Activated CD4-positive, alpha-beta T cell treated with anti-CD3 and anti-CD28 coated beads, Interleukin-2, amount 50 U/mL, for 48 hours (primary cell): ENCODE data around the gene SBK2.

Experiments used
- DNase-seq, 2 experiments: peaks; one replicate each; pipeline ENCODE4 v3.0.0-alpha.2; 2020

The SBK2 gene

DNA sequence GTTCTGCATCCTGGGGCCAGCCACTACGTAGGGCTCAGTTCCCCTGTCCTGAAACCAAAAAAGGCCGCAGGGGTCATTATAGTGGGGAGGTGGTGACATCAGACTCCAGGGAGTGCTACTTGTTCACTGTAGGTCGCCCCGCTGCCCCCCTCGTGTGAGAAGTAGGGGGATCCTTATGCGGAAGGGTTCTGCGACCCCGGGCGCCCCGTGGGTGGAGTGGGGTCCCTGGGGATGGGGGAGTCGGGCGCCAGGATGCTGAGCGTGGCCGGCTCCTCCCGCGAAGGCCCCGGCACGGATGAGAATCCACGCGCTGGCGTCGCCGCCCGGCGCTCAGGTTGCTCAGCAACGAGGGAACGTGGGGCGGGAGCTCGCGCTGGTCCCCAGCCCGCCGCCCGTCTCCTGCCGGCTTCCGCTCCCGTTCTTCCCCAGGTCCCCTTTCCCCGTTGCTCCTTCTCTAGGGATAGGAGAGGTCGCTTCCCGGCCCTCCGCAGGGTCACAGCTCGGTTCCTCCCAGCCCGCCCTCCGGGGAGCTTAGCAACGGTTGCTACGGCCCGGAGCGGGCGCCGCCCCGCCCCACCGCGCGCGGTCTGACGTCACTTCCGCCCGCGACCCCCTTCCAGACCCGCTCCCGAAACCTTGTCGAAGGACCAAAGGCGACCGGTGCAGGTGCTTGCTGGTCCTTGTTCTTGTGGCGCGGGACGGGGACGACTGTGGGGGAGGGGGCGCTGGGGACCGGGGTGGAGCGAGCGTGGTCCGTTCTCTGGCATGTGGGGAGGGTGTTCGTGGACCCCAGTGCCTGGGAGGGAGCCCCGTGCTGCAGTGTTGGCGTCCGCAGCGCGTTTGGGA, 52.1 kb downstream of the SBK2 start, which contains the start of gene NAT14:
TSS of gene NAT14 (plus strand) at position 596 of the 846 bp plus-strand sequence. CDS start 521 bp downstream, outside the sequence.
- DNase-seq, result peak; percentile 67 to 73

DNA sequence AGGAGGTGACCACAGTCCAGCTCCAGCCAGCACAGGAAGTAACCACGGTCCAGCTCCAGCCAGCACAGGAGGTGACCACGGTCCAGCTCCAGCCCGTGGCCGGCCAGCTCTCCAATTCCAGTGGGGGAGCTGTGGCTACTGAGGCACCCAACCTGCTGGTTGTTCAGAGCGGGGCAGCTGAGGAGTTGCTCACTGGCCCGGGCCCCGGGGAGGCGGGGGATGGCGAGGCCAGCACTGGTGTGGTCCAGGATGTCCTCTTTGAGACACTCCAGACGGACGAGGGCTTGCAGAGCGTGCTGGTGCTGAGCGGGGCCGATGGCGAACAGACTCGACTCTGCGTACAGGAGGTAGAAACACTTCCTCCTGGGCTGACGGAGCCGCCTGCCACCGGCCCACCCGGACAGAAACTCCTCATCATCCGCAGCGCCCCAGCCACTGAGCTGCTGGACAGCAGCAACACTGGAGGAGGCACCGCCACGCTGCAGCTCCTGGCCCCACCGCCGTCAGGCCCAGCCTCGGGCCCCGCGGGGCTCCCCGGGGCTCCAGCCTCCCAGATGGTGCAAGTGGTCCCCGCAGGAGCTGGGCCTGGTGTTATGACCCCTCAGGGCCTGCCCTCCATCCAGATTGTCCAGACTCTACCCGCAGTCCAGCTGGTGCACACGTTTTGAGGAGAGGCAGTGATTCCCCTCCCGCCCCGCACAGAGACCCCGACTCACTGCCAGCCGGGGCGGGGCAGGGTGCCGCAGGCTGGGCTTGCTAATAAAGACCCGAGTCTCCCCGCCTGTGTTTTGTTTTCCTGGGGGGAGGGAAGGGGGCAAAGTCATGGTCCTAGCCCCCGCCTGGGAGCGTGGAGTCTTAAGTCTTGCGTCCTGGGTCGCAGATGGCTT, 53.0 kb downstream of the SBK2 start:
- DNase-seq, result no peak

DNA sequence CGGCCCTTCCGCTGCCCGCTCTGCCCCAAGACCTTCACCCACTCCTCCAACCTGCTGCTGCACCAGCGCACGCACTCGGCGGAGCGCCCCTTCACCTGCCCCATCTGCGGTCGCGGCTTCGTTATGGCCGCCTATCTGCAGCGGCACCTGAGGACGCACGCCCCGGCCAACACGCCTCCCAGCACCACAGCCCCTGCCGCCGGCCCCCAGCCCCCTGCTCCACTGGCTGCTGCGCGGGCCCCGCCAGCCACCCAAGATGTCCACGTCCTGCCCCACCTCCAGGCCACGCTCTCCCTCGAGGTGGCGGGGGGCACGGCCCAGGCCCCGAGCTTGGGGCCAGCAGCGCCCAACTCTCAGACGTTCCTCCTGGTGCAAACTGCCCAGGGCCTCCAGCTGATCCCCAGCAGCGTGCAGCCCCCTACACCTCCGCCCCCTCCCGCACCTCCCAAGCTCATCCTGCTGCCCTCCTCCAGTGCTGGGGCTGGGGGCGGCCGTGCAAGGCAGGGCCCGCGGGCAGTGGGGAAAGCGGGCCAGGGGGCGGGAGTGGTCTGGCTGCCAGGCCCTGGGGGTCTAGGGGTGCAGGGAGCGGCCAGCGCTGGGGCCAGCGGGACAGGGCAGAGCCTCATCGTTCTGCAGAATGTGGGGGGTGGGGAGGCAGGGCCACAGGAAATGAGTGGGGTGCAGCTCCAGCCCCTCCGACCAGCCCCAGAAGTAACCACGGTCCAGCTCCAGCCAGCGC, 53.8 kb downstream of the SBK2 start:
- no peak for DNase-seq

DNA sequence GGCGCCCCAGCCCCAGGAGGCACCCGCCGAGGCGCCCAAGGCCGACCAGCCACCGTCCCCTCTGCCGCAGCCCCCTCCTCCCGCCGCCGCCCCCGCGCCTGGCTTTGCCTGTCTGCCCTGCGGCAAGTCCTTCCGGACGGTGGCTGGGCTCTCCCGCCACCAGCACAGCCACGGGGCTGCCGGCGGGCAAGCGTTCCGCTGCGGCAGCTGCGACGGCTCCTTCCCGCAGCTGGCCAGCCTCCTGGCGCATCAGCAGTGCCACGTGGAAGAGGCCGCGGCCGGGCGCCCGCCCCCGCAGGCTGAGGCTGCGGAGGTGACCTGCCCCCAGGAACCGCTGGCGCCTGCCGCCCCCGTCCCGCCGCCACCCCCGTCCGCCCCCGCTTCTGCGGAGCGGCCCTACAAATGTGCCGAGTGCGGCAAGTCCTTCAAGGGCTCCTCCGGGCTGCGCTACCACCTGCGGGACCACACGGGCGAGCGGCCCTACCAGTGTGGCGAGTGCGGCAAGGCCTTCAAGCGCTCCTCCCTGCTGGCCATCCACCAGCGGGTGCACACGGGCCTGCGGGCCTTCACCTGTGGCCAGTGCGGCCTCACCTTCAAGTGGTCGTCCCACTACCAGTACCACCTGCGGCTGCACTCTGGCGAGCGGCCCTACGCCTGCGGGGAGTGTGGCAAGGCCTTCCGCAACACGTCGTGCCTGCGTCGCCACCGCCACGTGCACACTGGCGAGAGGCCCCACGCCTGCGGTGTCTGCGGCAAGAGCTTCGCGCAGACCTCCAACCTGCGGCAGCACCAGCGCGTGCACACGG, 54.6 kb downstream of the SBK2 start:
- DNase-seq, result no peak

DNA sequence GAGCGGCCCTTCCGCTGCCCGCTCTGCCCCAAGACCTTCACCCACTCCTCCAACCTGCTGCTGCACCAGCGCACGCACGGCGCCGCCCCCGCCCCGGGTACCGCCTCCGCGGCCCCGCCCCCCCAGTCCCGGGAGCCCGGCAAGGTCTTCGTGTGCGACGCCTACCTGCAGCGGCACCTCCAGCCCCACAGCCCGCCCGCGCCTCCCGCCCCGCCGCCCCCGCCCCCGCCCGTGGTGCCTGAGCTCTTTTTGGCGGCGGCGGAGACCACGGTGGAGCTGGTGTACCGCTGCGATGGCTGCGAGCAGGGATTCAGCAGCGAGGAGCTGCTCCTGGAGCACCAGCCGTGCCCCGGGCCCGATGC, 55.2 kb downstream of the SBK2 start:
- DNase-seq, result no peak

DNA sequence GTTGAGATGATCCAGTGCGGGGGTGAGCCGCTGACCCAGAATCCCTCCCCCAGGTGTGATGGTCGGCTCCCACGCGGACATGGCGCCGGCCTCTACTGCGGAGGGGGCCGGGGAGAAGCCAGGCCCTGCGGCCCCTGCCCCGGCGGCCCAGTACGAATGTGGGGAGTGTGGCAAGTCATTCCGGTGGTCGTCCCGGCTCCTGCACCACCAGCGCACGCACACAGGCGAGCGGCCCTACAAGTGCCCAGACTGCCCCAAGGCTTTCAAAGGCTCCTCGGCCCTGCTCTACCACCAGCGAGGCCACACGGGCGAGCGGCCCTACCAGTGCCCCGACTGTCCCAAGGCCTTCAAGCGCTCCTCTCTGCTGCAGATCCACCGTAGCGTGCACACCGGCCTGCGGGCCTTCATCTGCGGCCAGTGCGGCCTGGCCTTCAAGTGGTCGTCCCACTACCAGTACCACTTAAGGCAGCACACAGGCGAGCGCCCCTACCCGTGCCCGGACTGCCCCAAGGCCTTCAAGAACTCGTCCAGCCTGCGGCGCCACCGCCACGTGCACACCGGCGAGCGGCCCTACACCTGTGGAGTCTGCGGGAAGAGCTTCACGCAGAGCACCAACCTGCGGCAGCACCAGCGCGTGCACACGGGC, 55.7 kb downstream of the SBK2 start:
- no peak for DNase-seq

DNA sequence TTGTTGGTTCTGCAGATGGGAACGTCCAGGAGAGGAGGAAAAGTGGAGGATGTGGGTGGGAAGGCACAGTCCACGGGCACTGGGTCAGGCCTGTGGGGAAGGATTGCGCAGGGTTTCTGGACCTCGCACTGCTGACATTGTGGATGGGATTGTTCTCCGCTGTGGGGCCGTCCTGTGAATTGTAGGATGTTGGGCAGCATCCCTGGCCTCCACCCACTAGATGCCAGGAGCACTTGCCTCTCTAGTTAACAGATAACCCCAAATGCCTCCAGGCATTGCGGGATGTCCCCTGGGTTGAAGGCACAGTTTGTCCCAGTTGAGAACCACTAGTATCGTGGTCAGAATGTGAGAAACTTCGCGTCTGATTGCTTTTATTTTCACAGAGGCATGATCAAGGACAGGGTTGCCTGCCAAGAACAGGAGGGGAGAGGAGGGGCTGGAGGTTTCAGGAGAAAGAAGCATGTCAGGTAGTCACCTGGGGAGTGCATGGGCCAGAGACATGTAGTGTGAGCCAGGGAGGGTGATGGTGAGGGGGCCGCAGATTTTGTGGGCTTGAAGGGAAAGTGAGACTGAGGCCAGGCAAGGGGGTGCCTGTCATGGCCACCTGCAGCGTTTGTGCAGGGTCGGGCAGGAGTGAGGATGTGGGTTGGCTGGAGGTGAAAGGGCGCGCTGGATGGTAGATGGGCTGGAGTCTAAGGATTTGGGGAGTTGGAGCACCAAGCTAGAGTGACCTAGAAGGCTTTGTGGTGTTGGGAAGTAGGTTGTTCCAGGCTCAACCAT, 57.3 kb downstream of the SBK2 start:
- DNase-seq, result no peak

DNA sequence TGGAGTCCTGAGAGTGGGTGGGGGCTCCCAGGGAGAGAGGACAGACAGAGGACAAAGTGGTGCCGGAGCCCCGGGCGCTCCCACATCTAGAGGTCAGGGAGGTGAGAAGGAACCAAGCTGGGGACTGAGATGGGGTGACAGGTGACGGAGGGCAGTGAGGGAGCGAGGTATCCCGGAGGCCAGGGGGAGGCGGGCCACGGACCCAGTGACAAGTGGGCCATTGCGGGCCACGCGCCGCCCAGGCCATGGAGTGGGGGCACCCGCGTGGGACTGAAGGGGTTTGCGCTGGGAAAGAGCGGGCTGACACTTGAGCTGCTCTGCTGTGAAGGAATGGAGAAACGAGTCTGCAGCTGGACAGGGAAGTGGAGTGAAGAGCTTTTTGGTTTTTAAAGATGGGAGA, 57.9 kb downstream of the SBK2 start:
- no peak for DNase-seq
